Left kidney (tissue), 2 donors: ENCODE measurements around the gene USP46. TPM values are rescaled to one million over a fixed set of nuclear protein-coding genes. Genes with fewer than 3 reads are reported as not detected.

Experiments
- DNase-seq: peaks from one replicate; pipeline ENCODE4 v3.0.0-alpha.2; 2013
- polyA plus RNA-seq: library from polyadenylated mRNA; unstranded; fragments of 120-200 nt; gene quantifications from one replicate; pipeline ENCODE4 v1.2.1, GENCODE V29; 2013; ENCODE audit not compliant: insufficient read length

The USP46 gene
- polyA plus RNA-seq, 1 donor = 35.0 TPM

- DNase-seq = no peak
Observed at GRCh38 chr4:52619591-52619931, 39.5 kb downstream of the USP46 start.

- no peak for DNase-seq
Observed at GRCh38 chr4:52618795-52619590, 40.1 kb downstream of the USP46 start.

- DNase-seq = no peak
Observed at GRCh38 chr4:52617336-52618020, 41.6 kb downstream of the USP46 start.

- DNase-seq = no peak
Observed at GRCh38 chr4:52614241-52614640, 44.9 kb downstream of the USP46 start.

- no peak for DNase-seq
Observed at GRCh38 chr4:52612341-52612740, 46.8 kb downstream of the USP46 start.

GRCh38 chr4:52611030-52611555 is 48.0 kb downstream of the USP46 start:
- DNase-seq = no peak

- DNase-seq = no peak
Observed at GRCh38 chr4:52606726-52607125, 52.4 kb downstream of the USP46 start.

- no peak for DNase-seq
Observed at GRCh38 chr4:52606040-52606439, 53.1 kb downstream of the USP46 start.

GRCh38 chr4:52604215-52604614 is 54.9 kb downstream of the USP46 start:
- DNase-seq = no peak

- DNase-seq = no peak
Observed at GRCh38 chr4:52600275-52600674, 58.8 kb downstream of the USP46 start.

GRCh38 chr4:52595001-52595400 is 64.1 kb downstream of the USP46 start:
- DNase-seq = no peak

GRCh38 chr4:52592287-52592686 is 66.8 kb downstream of the USP46 start:
- no peak for DNase-seq

- DNase-seq = no peak
Observed at GRCh38 chr4:52588771-52589591, 70.1 kb downstream of the USP46 start.

- peak; percentile 11 for DNase-seq
Observed at GRCh38 chr4:52588097-52588496, 71.0 kb downstream of the USP46 start.

- no peak for DNase-seq
Observed at GRCh38 chr4:52586069-52586468, 73.0 kb downstream of the USP46 start.

- DNase-seq = no peak
Observed at GRCh38 chr4:52585379-52585778, 73.7 kb downstream of the USP46 start.

GRCh38 chr4:52579602-52580272 is 79.4 kb downstream of the USP46 start:
- no peak for DNase-seq

GRCh38 chr4:52578951-52579350 is 80.2 kb downstream of the USP46 start:
- no peak for DNase-seq

GRCh38 chr4:52577624-52577962 is 81.5 kb downstream of the USP46 start:
- no peak for DNase-seq

- no peak for DNase-seq
Observed at GRCh38 chr4:52576961-52577623, 82.0 kb downstream of the USP46 start.

GRCh38 chr4:52576326-52576725 is 82.8 kb downstream of the USP46 start:
- DNase-seq = no peak

GRCh38 chr4:52575406-52575805 is 83.7 kb downstream of the USP46 start:
- no peak for DNase-seq
